Dermis microvascular lymphatic vessel endothelial cell (primary cell): Measurements from ENCODE around the gene KNL1. TPM values are rescaled to one million over a fixed set of nuclear protein-coding genes. Genes with fewer than 3 reads are reported as not detected.
A peak's percentile ranks its signal among the peaks of the same experiment; 100 is the strongest.
"Not testable (repeated sequence)": the region's sequence is repeated elsewhere in the genome, so short reads cannot be mapped to it uniquely, and the experiment has no call there.

Experiments used
- DNase-seq, 2 donors: peaks; one replicate each; pipeline versions ENCODE4 v3.0.0 to v3.0.0-alpha.2; 2010; ENCODE audit warnings: low read depth in 2 of 2
- total RNA-seq: library from RNA; depleted of rRNA; stranded (reverse); fragments of >200 nt; gene quantifications from 2 replicates; pipeline ENCODE4 v1.2.1, GENCODE V29; 2014

Gene KNL1, protein sequence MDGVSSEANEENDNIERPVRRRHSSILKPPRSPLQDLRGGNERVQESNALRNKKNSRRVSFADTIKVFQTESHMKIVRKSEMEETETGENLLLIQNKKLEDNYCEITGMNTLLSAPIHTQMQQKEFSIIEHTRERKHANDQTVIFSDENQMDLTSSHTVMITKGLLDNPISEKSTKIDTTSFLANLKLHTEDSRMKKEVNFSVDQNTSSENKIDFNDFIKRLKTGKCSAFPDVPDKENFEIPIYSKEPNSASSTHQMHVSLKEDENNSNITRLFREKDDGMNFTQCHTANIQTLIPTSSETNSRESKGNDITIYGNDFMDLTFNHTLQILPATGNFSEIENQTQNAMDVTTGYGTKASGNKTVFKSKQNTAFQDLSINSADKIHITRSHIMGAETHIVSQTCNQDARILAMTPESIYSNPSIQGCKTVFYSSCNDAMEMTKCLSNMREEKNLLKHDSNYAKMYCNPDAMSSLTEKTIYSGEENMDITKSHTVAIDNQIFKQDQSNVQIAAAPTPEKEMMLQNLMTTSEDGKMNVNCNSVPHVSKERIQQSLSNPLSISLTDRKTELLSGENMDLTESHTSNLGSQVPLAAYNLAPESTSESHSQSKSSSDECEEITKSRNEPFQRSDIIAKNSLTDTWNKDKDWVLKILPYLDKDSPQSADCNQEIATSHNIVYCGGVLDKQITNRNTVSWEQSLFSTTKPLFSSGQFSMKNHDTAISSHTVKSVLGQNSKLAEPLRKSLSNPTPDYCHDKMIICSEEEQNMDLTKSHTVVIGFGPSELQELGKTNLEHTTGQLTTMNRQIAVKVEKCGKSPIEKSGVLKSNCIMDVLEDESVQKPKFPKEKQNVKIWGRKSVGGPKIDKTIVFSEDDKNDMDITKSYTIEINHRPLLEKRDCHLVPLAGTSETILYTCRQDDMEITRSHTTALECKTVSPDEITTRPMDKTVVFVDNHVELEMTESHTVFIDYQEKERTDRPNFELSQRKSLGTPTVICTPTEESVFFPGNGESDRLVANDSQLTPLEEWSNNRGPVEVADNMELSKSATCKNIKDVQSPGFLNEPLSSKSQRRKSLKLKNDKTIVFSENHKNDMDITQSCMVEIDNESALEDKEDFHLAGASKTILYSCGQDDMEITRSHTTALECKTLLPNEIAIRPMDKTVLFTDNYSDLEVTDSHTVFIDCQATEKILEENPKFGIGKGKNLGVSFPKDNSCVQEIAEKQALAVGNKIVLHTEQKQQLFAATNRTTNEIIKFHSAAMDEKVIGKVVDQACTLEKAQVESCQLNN (N-terminal part only)
- total RNA-seq, result 5.1 and 14.2 TPM in 2 replicates

DNA sequence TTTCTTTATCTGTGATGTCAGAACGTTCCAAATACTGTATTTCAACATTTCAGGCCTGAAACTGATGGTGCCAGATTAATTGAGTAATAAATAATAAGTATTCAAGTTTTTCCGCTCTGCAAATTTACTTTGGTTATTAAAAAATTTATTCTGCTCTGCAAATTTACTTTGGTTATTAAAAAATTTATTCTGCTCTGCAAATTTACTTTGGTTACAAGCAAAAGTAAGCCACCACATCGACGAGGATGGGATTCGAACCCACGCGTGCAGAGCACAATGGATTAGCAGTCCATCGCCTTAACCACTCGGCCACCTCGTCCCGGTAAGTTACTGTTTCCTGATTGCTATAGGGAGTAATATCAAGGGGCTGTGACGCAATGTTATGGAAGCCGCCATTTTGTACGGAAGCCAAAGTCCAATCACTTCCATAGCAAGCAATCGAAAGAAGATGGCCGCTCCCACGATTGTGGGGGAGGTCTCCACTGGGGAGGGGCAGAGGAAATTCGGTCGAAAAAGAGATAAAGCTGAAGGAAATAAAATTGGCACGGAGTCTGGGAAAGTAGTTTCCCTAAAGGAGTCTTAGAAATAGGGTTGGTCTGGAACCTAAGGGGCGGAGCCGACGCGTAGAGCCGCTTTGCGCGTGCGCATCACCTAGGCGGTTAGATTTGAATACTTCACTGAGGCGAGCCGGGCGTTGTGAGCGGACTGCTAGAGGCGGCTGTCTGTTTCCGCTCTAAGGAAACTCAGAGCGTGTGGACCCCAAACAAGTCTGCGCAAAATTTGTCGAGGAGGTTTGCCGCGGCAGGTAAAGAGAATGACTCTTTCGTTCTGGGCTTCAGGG lies at the start of gene KNL1:
KNL1 (plus strand) TSS at position 662 of the 841 bp plus-strand sequence. CDS start 8,683 bp downstream, outside the sequence.
- peak; percentile 96 for DNase-seq

DNA sequence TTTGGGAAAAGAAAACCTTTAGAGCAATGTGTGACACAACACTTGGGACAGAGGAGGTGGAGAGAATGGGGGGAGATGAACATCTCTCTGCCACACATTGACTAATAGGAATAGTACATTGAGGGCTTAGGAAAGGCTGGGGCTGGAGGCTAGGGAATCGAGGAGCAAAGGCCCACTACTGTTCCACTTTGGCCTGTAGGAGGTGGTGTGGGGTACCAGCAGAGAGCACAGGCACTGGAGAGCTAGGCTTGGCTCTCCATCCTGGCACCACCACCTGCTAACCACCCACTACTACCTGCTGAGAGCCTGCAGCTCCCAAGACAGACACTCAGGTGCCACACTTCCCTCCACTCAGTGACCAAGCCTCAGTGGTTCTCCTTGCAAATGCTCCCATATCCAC lies 48.6 kb upstream of the KNL1 start:
- no peak for DNase-seq

DNA sequence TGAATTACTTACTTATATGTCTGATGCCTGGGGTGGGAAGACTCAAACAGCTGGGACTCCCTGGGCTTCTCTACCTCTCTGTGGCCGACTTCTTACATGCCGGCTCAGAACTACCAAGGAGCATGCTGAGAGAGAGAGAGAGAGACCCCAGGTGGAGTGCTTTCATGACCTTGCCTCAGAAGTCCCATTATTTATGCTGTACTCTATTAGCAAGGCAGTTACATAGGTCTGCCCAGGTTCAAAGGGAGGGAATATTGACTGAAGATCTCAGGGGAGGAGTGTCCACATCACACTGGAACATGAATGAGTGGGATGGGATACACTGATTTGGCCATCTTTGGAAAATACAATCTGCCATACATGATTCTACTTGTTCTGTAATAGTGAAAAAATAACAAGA lies 45.4 kb upstream of the KNL1 start:
- no peak for DNase-seq

DNA sequence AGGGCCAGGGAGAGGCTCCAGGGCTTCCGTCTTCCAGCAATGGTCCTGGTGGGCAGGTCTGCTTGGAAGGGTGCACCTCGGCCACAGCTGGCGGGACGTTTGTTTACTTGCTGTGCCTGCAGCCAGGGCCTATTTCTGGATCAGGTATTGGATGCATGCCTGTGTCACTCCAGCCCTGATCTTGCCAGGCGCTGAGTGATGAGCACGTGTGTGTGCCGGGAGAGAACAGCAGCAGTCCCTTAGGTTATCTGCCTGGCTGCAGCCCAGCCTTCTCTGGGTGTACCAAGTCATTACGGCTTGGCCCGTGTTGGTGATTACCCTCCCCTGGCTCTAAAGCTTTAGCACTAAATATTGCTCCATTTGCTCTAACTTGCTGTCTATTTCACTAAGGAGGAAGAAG lies 44.2 kb upstream of the KNL1 start:
- DNase-seq, result no peak

DNA sequence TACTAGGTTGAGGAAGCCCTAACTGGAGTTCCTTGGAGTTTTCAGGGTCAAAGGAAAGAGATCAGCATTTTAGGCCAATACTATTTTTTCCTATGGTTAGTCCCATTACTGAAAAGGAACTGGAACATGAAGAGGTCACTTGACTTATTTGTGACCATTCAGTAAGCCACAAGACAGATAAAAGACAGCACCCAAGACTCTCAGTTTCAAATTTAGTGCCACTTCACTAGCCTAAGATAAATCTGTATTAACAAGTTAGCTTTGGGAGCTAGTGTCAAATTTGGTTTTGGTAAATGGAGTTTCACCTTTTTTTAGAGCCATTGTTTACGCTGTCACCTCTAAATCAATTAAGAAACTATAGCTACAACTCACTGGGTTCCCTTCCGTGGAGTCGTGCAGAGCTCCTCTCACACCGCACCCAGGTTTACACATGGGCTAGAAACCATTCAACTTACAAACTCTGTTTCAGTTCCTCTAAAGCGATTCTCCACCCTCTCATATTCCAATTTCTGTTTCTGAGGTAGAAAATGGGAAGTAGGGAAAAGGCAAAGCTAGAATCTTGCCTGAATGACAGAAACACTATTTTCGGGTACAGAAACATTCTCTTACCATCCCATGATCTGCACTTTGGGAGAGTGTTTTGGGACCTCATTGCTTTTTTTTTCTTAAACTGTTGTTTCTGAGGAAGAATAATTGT lies 43.6 kb upstream of the KNL1 start:
- DNase-seq, result no peak

DNA sequence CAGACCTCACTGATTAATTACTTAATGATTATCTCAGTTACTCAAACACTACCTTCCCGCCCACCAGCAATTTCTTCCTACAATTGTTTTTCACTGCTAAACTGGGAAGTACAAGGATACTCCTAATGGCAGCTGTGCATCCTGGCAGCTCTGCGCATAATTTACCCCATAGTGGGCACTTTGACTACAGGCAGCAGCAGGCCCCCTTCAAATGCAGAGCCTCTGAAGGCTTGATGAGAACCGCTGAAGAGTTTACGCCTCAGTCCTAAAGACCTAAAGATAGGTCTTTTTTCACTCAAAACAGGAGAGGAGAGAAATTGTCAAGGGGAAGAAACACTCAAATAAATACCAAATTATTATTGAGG lies 39.9 kb upstream of the KNL1 start:
- no peak for DNase-seq

DNA sequence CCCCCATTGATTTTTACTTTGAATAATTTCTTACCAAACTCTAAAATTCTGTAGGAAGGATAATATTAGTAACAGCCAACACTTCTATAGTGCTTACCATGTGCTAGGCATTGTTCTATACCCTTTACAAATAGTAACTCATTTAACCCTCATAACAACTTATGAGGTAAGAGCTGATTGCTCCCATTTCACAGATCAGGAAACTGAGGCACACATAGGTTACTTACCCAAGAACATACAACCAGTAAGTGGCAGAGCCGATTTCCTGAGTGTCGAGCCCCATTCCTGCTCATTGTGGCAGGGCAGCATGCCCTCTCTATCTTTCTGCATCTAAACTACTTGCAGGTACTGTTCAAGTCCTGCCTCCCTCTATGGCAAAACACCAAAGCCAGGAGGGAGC lies 38.2 kb upstream of the KNL1 start:
- no peak for DNase-seq

DNA sequence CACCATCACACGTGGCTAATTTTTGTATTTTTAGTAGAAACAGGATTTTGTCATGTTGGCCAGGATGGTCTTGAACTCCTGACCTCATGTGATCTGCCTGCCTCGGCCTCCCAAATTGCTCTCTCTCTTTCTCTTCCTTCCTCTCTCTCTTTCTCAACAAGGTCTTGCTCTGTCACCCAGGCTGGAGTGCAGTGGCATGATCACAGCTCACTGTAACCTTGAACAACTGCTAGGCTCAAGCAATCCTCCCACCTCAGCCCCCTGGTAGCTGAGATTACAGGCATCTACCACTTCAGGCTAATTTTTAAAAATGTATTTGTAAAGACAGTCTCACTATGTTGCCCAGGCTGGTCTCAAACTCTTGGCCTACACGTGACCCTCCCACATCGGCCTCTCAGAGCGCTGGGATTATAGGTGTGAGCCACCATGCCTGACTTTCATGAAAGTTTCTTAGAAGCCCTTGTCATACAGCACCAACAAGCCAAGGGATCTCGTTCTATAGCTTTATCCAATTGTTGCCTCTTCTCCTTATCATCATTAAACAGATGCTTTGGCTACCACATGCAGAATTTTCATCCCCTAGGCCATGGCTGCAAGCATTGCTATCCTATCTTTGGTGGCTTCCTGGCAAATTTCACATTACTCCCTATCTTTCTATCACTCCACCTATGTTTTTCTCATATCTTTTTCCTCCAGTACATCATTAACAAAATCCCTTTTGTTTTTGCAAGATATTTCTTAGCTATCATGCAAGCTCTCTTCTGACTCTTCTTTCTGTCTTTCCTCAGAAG lies 34.9 kb upstream of the KNL1 start:
- no peak for DNase-seq

DNA sequence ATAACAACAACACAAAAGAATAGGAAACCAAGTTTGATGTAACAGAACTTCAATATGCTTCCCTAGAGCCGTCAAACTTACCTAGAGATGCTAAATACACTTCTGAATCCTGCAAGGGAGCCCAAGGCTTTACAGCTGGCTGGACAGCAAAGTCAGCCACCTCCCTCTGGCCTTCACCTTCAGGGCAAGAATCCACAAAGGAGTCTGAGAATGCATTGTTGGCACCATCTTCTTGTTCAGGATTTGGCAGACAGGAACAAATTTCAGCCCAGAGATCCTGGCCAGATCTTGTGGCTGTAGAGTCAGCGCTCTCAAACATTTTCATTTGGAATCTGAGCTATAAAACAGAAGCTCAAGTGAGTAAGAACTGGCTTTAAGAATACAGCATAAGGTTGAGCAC lies 31.4 kb upstream of the KNL1 start:
- no peak for DNase-seq

DNA sequence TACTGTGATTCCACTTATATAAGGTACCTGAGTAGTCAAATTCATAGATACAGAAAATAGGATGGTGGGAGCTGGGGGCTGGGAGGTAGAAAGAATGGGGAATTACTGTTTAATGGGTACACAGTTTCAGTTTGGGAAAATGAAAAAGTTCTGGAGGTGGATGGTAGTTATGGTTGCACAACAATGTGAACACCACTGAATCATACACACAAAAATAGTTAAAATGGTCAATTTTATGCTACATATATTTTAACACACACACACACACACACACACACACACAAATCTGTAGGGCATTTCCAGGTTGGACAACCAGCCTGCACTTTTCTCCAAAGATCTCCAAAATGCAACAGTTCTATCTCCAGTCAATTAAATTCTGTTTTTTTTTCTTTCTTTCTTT lies 30.6 kb upstream of the KNL1 start:
- DNase-seq, result no peak

DNA sequence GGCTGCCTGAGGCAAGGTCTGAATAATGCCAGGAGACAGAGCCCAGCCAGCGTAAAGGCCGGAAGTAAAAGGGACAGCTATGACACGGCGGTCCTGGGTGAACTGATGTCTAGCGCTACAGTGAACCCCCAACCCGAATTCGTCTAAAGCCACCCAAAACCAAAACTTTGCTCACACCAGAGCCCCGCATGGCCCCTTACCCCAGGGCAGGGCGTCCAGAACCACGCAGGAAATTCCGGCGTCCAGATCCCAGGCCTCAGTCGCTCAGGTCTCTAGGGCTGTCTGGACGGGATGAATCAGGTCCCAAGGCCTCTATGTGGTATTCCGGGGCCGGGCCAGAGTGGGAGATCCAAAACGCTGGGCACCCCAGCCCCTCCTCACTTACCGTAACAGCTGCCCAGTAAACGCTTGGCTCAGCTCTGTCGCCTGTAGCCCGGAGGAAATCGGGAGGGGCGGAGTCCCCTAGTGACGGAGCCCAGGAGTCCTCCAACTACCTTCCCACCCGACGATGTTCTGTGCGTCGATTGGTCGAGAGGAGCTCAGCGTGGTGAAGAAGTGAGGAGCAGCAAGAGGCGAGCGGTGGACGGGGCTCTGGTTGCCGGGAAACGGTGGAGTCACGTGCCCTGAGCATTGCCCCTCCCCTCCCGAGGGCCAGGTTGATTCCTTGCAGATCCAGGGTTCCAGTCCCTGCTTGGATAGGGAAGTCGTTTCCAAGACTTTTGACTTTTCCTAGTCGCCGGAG lies 29.3 kb upstream of the KNL1 start, which contains the start of gene CCDC32:
CCDC32 (minus strand) TSS at position 452 of the 742 bp plus-strand sequence. CDS start 2,027 bp downstream, outside the sequence.
- DNase-seq, result peak; percentile 98 to 99

DNA sequence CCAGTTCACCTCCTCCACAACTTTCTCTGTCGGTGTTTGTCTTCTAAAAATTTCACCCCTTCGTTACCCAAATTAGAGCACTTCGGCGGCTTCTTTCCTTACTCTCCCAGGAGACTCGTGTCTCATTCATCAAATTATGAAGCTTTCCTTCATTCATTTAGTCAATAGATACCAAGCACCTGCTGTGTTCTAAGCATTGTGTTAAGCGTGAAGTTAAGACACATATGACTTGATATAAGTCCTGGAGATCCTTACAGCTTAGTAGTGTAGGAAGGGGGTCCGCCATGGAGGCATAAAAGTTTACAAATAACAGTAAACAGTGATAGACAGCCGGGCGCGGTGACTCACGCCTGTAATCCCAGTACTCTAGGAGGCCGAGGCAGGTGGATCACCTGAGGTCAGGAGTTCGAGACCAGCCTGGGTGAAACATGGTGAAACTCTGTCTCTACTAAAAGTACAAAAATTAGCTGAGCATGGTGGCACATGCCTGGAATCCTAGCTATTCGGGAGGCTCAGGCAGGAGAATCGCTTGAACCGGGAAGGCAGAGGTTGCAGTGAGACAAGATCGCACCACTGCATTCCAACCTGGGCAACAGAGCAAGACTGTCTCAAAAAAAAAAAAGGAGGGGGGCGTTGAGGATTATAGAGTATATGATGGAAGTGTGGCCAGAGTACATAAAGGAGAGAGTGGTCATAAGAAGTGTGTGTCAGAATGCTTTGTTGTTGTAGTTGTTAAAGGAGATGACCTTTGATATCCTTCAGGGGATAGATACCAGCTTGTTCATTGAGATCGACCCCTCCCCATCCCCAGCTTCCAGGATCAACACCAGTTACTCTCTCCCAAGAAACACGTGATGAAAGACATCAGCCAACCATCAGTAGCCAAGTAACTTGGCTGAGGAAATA lies 28.5 kb upstream of the KNL1 start:
- DNase-seq, result no peak

DNA sequence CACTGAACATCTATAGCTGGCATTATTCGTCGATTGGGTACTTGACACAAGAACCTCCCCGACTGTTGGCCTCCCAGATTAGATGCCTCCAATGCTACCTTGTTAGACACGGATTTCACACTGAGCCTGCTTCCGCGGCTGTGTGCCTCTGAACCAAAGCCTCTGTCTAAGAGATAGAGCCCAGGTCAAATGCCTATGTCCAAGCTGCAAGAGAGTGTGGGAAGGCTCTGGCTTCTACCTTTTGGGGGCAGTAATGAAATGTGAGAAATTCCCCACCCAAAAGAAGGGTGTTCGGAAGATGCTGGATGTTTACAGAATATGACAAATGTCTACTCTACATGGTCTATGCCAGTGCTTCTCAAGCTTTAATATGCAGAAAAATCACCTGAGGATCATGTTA lies 26.9 kb upstream of the KNL1 start:
- peak in 1 of 2 donors; percentile 10 for DNase-seq

DNA sequence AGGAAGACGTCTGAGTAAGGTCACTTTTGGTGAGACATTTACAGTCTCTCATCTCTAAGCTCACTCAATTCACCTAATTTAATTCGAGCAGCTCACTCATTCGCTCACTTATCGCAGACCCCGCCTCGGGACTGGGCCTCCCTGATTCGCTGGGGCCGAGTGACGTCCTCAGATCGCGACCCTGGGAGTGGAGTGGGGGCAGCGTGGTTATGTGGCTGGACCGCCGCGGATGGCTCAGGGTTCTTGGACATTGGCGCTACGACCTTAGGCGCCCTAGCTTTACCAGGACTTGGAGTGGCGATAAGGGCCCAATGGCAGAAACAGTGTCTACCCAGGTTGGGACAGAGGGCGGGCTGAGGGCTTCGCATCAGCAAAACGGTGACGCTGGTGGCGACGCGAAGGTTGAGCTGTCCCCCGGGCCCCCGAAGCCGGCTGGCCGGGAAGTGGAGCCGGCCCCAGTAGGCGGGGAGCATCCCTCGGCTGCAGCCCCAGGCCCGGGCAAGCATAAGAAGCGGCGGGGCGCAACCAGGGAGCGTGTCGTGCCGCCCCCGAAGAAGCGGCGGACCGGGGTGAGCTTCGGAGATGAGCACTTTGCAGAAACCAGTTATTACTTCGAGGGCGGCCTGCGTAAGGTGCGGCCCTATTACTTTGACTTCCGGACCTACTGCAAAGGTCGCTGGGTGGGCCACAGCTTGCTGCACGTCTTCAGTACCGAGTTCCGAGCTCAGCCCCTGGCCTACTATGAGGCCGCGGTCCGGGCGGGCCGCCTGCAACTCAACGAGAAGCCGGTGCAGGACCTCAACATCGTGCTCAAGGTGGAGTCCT lies 24.7 kb upstream of the KNL1 start, which contains the start of gene RPUSD2:
RPUSD2 (plus strand) TSS at position 171 of the 825 bp plus-strand sequence; CDS start at position 210, 39 bp downstream.
- peak; percentile 78 to 93 for DNase-seq

DNA sequence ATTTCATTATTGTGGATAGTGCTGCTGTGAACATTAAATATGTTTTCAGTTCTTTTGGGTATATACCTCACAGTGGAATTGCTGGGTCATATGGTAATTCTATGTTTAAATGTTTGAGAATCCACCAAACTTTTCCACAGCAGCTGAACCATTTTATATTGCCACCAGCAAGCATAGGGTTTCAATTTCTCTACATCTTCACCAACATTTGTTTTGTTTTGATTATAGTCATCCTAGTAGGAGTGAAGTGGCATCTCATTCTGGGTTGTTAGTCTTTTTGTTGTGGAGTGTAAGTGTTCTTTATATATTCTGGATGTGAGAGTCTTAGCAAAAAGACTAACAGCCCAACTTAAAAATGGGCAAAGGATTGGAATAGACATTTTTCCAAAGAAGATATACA lies 18.9 kb upstream of the KNL1 start:
- DNase-seq, result no peak

DNA sequence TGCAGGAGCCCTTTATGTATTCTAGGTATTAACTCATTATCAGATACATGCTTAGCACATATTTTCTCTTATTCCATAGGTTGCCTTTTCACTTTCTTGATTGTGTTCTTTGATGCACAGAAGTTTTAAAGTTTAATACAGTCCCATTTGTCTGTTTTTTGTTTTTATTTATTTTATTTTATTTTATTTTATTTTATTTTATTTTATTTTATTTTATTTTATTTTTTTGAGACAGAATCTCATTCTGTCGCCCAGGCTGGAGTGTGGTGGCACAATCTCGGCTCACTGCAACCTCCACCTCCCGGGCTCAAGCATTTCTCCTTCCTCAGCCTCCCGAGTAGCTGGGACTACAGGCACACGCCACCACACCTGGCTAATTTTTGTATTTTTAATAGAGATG lies 17.1 kb upstream of the KNL1 start:
- DNase-seq, result not testable (repeated sequence)
